T-cell (primary cell): ENCODE data around the gene ELAVL3. TPM values are rescaled to one million over a fixed set of nuclear protein-coding genes. Genes with fewer than 3 reads are reported as not detected.

Experiments
- ATAC-seq, 4 experiments: fragments of 200-7000 bp in 3 of 4; fragments of 150-1000 bp in 1 of 4; cut with Tn5 transposase; replicated peaks in 1 of 4; 1 replicate in 3 of 4; 2 replicates in 1 of 4; pipeline ENCODE4 v1.10.0; 2021; ENCODE audit warnings: moderate library complexity in 3 of 4, mild to moderate bottlenecking in 2 of 4, moderate number of reproducible peaks in 1 of 4
- CTCF ChIA-PET, 2 donors: fragments of 300-600 bp; sonication (Branson Sonifier 250); formaldehyde crosslinking; loops; one replicate each; lab custom pipeline; 2022; ENCODE audit warnings: antibody characterized with exemption in 2 of 2; lab: Charles Lee
- POLR2A ChIA-PET, 2 donors: fragments of 300-600 bp; sonication (Branson Sonifier 250); formaldehyde crosslinking; loops; one replicate each; lab custom pipeline; 2022; ENCODE audit warnings: antibody characterized with exemption in 2 of 2; lab: Charles Lee
- DNase-seq, 35 experiments: peaks; one replicate each; pipeline versions ENCODE4 v3.0.0 to v3.0.0-alpha.2; 2013 to 2023
- H3K27ac ChIP-seq: one replicate; pipeline ENCODE4 v1.5.1; 2013; ENCODE audit warnings: low read length
- H3K27me3 ChIP-seq, 2 experiments: replicated peaks in 1 of 2; 1 replicate in 1 of 2; 2 replicates in 1 of 2; pipeline versions ENCODE4 v1.6.1 to v1.7.0; 2013; ENCODE audit warnings: low read length in 1 of 2, mixed read lengths in 1 of 2; ENCODE audit not compliant: control insufficient read depth in 2 of 2, insufficient read depth in 2 of 2; ENCODE audit errors: extremely low read depth in 1 of 2
- H3K36me3 ChIP-seq, 2 donors: 1 replicate in 1 of 2; 2 replicates in 1 of 2; pipeline versions ENCODE4 v1.6.1 to v1.7.0; 2013; ENCODE audit warnings: low read length in 1 of 2; ENCODE audit not compliant: control insufficient read depth in 2 of 2, insufficient read depth in 1 of 2; ENCODE audit errors: extremely low read depth in 1 of 2
- H3K4me1 ChIP-seq, 2 experiments: 1 replicate in 1 of 2; 2 replicates in 1 of 2; pipeline versions ENCODE4 v1.6.1 to v1.7.0; 2013; ENCODE audit warnings: low read length in 2 of 2, mixed read lengths in 1 of 2; ENCODE audit not compliant: insufficient read depth in 2 of 2, control insufficient read depth in 1 of 2; ENCODE audit errors: extremely low read depth in 1 of 2
- H3K4me3 ChIP-seq, 2 donors: 1 replicate in 1 of 2; 2 replicates in 1 of 2; pipeline versions ENCODE4 v1.5.1 to v1.7.0; 2013; ENCODE audit warnings: mild to moderate bottlenecking in 2 of 2, low read length in 1 of 2, moderate library complexity in 1 of 2; ENCODE audit not compliant: control insufficient read depth in 1 of 2; ENCODE audit errors: extremely low read depth in 1 of 2
- H3K9me3 ChIP-seq: 2 replicates; pipeline ENCODE4 v1.7.0; 2013
- H3K27ac Mint-ChIP-seq, 2 donors: one replicate each; pipeline ENCODE4 v1.8.0; 2020 to 2021; ENCODE audit warnings: mild to moderate bottlenecking in 2 of 2, mixed read lengths in 2 of 2
- H3K27me3 Mint-ChIP-seq, 2 donors: one replicate each; pipeline ENCODE4 v1.8.0; 2021 to 2022; ENCODE audit warnings: mixed read lengths in 2 of 2
- H3K36me3 Mint-ChIP-seq: one replicate; pipeline ENCODE4 v1.8.0; 2021; ENCODE audit warnings: mixed read lengths
- H3K4me1 Mint-ChIP-seq, 3 donors: one replicate each; pipeline ENCODE4 v1.8.0; 2020 to 2022; ENCODE audit warnings: mixed read lengths in 3 of 3, mild to moderate bottlenecking in 1 of 3
- H3K4me3 Mint-ChIP-seq, 3 donors: one replicate each; pipeline ENCODE4 v1.8.0; 2020 to 2022; ENCODE audit warnings: mild to moderate bottlenecking in 3 of 3, mixed read lengths in 3 of 3, moderate library complexity in 3 of 3
- H3K9me3 Mint-ChIP-seq, 3 donors: one replicate each; pipeline ENCODE4 v1.8.0; 2020 to 2022; ENCODE audit warnings: mixed read lengths in 3 of 3
- WGBS: methylation state at CpG from one replicate; pipeline ENCODE4 v1.1.5; 2013; ENCODE audit warnings: missing lambda C conversion rate; ENCODE audit not compliant: insufficient coverage; 5-methylcytosine and 5-hydroxymethylcytosine counted together
- total RNA-seq, 35 experiments: library from RNA in 6 of 35; stranded (reverse) in 6 of 35; fragments of 120-200 nt in 1 of 35; gene quantifications; one replicate each; pipeline versions ENCODE4 v1.2.1 to v1.2.4 and lab custom pipeline; 2013 to 2026

The ELAVL3 gene
- total RNA-seq, 5 donors from 2014 or later (not counting 1 experiment from before 2014, with no cell fraction given) = 0.47 TPM; not detected in 4

DNA sequence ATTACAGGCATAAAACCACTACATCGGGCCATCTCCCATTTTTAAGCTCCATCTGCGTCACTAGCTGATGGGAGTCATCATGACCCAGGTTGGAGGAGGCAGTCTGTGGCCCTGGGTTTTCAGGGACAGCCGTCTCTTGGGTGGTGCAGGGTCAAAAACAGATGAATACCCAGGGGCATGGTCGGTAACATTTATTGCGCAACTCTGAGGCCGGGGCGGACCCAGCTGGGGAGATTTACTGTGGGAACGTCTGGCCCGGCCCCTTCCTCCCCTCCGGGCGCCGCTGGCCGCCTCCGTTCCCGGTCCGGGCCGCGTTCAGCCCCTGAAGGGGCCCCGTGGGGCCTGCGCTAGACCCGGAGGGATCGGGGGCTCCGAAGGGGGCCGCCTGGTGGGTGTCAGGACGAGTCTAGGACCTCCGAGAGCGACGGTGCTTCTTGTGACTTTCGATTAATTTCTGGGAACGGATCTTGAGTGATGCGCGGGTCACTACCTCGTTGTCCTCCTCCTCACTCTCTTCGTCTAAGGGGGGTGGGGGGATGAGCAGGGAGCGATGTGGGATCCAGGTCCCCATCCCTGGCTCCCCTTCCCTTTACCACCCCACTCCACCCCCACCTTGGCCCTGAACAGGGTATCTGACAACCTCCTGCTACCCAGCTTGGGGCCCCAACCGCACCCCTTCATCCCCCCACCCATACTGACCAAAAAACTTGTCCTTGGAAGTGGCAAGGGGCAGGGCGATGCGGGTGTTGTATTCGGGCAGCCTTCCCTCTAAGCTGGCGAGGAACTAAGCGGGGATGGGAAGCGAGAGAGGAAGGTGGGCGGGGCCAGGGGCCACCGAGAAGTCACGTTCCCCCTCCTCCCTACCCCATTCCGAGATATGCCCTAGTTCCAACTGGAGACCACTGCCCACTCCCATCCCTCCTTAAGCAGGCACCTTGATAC lies 60.1 kb downstream of the ELAVL3 start:
- Mint-ChIP-seq H3K9me3 (no peaks in the 10 kb centered on the region), H3K27me3 (peaks cover 43 to 62% of the 10 kb centered on the region in 2 donors), H3K27ac (no peak overlapping the region), H3K4me1 (peaks cover 33 to 44% (median 38%) of the 10 kb centered on the region in 3 donors), H3K4me3 (peak overlapping the region; percentile 55 to 80 (median 56)), H3K36me3 (no peaks in the 10 kb centered on the region)
- Histone ChIP-seq H3K27ac (no peak overlapping the region), H3K27me3 (peaks cover 5 to 83% of the 10 kb centered on the region in 2 experiments), H3K4me1 (peaks cover 5 to 52% of the 10 kb centered on the region in 2 experiments), H3K36me3 (no peaks in the 10 kb centered on the region), H3K9me3 (no peaks in the 10 kb centered on the region), H3K4me3 (peak overlapping the region in 1 of 2 donors; percentile 48)
- peak in 1 of 35 experiments; percentile 22 for DNase-seq
- ATAC-seq = peak in 1 of 4 experiments; percentile 8
- ChIA-PET POLR2A (no interaction called here), CTCF (interaction anchor here (0.6 to 1.6 kb wide), 3 partner anchors 15 to 295 kb away, joined by 3 to 7 read pairs (median 6); partner anchors contain the start of gene PRKCSH (in 1 of the 2))
- 3% methylated on average over 26 of the region's 46 CpGs for WGBS

DNA sequence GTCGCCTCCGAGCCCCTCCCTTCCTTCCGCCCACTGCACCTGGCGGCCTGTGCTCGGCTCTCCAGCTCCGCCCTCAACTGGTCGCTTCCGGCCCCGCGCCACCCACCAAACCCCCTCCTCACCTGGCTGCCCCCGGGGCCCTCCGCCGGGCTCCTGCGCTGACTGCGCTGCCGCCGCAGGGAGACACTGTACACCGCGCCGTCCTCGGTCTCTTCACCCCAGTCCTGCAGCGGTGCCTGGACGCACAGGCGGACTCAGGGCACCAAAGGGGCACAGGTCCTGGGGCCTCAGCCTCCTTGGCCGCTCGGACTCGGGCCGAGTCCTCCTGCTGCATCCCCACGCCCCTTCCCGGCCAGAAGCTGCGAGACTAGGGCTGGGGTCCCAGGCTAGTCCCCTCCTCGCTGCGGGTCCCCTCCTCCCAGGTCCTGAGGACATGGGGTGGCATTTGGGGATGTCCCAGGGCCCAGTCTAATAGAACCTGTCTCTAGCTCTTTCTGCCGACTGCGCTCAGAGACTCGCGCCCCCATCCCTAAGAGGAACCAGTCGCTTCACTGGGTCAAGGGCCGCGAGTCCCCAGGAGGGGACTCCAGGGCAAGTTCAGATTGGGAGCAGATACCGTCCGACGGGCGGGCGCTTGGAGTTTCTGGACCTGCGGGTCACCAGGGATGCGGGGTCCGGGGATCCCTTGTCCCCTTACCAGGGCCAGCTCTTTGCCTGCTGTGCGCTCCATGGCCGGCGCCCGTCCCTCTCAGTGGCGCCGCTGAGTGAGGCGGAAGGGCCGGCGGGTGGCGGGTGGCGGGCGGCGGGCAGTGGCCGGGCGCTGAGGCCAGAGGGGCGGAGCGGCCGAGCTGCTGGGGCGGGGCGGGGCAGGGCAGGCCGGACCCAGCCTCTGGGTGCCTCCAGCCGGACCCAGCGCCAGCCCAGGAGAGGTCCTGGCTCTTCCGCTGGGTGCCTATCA lies 62.0 kb downstream of the ELAVL3 start, which contains the start of gene RGL3:
Gene RGL3, minus strand, starts transcription at position 766 of the 958 bp plus-strand sequence. Its CDS starts 36 bp downstream, at position 730.
- no peak for DNase-seq
- Mint-ChIP-seq H3K4me3 (peak within 1 kb of the TSS in 1 of 3 donors; percentile 80), H3K9me3 (no peaks in the 10 kb centered on the region), H3K27me3 (peaks cover 40 to 58% of the 10 kb centered on the region in 2 donors), H3K36me3 (no peaks in the 10 kb centered on the region), H3K27ac (no peak within 1 kb of the TSS), H3K4me1 (peaks cover 33 to 43% (median 37%) of the 10 kb centered on the region in 3 donors)
- POLR2A ChIA-PET = interaction anchor here in 1 of 2 donors (0.6 kb wide), 1 partner anchor 43 kb away, joined by 4 read pairs; no protein-coding TSS in a partner anchor
- WGBS = 7% methylated on average over 71 of the region's 72 CpGs
- peaks cover 5 to 78% of the 10 kb centered on the region in 2 experiments for H3K27me3 ChIP-seq
- no peak within 1 kb of the TSS for H3K4me3 ChIP-seq
- CTCF ChIA-PET = interaction anchor here (0.5 to 0.8 kb wide), 2 partner anchors 39 to 43 kb away, joined by 3 read pairs; no protein-coding TSS in a partner anchor
- H3K9me3 ChIP-seq = no peaks in the 10 kb centered on the region
- H3K4me1 ChIP-seq = peaks cover 5 to 47% of the 10 kb centered on the region in 2 experiments
- H3K27ac ChIP-seq = no peak within 1 kb of the TSS
- ATAC-seq = no peak
- H3K36me3 ChIP-seq = no peaks in the 10 kb centered on the region

DNA sequence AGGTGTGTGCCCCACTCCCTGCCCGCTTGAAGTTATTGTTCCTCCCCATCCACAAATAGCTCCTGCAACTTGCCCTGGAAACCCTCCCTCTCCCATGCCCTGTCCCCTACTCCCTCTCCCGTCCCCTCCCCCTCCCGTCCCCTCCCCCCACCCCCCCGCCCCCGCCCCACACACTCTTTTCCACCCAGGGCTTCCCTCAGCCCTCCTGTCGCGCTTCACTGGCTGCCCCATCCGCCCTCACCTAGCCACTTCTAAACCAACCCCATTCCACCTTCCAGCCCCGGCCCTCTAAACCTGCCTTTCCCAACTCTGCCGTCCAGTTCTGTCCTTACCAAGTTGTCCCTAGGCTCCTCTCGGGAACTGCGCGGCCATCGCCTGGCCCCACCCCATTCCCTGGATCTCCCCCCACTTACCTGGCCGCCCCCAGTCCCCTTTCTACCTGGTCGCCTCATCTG lies 62.7 kb downstream of the ELAVL3 start:
- peaks cover 32 to 51% of the 10 kb centered on the region in 2 donors for H3K27me3 Mint-ChIP-seq
- CTCF ChIA-PET = interaction anchor here in 1 of 2 donors (1.0 kb wide), 1 partner anchor 37 kb away, joined by 3 read pairs; no protein-coding TSS in a partner anchor

DNA sequence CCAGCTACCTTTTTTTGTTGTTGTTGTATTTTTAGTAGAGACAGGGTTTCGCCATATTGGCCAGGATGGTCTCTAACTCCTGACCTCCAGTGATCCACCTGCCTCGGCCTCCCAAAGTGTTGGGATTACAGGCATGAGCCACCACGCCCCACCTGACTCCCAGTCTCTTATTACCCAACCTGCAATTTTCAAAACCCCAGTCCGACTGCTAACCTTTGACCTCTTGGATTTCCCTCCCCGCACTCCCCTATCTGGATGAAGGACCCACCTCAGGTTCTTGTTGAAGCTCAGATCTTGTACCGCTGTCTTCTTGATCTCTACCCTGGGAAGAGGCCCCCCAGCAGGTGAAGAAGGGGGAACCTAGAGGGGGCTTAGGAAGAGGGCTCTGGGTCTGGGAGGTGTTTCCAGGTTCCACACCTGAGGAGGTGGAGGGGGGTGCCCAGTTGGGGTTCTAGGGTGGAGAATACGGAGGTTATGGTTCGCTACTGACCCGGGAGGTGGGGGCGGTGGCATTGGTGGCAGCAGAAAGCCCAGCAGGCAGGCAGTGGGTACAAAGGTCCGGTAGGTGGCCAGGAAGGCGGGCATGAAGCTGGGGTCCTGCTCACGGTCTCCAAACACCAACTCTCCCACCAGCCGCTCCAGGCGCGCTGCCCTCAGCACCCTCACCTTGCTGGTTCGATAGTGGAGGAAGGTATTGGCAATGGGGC lies 64.3 kb downstream of the ELAVL3 start:
- ChIA-PET POLR2A (no interaction called here), CTCF (no interaction called here)
- ATAC-seq = no peak
- Mint-ChIP-seq H3K4me3 (no peak overlapping the region), H3K4me1 (peaks cover 14 to 22% (median 19%) of the 10 kb centered on the region in 3 donors), H3K27me3 (peaks cover 25 to 37% of the 10 kb centered on the region in 2 donors), H3K27ac (no peak overlapping the region), H3K9me3 (no peaks in the 10 kb centered on the region), H3K36me3 (no peaks in the 10 kb centered on the region)
- 95% methylated on average over 6 of the region's 17 CpGs for WGBS
- no peak overlapping the region for H3K4me3 ChIP-seq
- peaks cover 0 to 24% of the 10 kb centered on the region in 2 experiments for H3K4me1 ChIP-seq
- no peak overlapping the region for H3K27ac ChIP-seq
- H3K27me3 ChIP-seq = peaks cover 2 to 59% of the 10 kb centered on the region in 2 experiments
- no peaks in the 10 kb centered on the region for H3K36me3 ChIP-seq
- no peak for DNase-seq
- no peaks in the 10 kb centered on the region for H3K9me3 ChIP-seq

More for the DNA sequence above, 62.7 kb downstream of the ELAVL3 start:
- POLR2A ChIA-PET = no interaction called here
- WGBS = 5% methylated on average over 9 of the region's 16 CpGs
- Histone ChIP-seq H3K4me1 (peaks cover 3 to 40% of the 10 kb centered on the region in 2 experiments), H3K4me3 (no peak overlapping the region), H3K9me3 (no peaks in the 10 kb centered on the region), H3K36me3 (no peaks in the 10 kb centered on the region), H3K27ac (no peak overlapping the region), H3K27me3 (peaks cover 2 to 71% of the 10 kb centered on the region in 2 experiments)
- Mint-ChIP-seq H3K4me1 (peaks cover 26 to 36% (median 30%) of the 10 kb centered on the region in 3 donors), H3K27ac (no peak overlapping the region), H3K36me3 (no peaks in the 10 kb centered on the region), H3K9me3 (no peaks in the 10 kb centered on the region), H3K4me3 (peak overlapping the region in 1 of 3 donors; percentile 9)
- DNase-seq (no peak), ATAC-seq (no peak)

DNA sequence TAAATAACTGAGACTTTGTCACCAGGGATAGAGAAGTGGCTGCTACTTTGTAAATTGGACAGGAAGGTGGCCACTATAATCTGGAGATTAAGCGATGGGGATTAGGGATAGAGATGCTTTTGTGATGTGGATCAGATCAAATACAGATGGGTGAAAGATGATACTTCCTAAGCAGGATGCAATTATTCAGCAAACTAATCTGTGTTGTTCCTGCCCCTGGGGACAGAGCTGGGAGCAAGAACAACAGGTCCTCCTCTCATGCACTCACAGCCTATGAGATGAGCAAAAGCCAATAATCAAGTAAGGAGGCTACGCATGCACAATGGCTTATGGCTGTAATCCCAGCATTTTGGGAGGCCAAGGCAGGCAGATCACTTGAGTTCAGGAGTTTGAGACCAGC lies 66.3 kb downstream of the ELAVL3 start:
- DNase-seq = no peak
- ChIA-PET POLR2A (no interaction called here), CTCF (no interaction called here)
- H3K4me3 Mint-ChIP-seq = no peak overlapping the region
- no CpG with 5 or more reads among the region's 2 CpGs for WGBS
- H3K4me1 Mint-ChIP-seq = peaks cover 0 to 9% (median 7%) of the 10 kb centered on the region in 3 donors
- no peaks in the 10 kb centered on the region for H3K36me3 Mint-ChIP-seq
- Histone ChIP-seq H3K27ac (no peak overlapping the region), H3K4me3 (no peak overlapping the region), H3K27me3 (peaks cover under 1 to 51% of the 10 kb centered on the region in 2 experiments), H3K9me3 (no peaks in the 10 kb centered on the region), H3K36me3 (no peaks in the 10 kb centered on the region), H3K4me1 (peaks cover 0 to 10% of the 10 kb centered on the region in 2 experiments)
- ATAC-seq = no peak
- H3K27ac Mint-ChIP-seq = no peak overlapping the region
- H3K9me3 Mint-ChIP-seq = no peaks in the 10 kb centered on the region
- H3K27me3 Mint-ChIP-seq = peaks cover 15 to 27% of the 10 kb centered on the region in 2 donors
